Measurements from ENCODE around the gene SPEM3.

- TF ChIP-seq CTCF (IDR thresholded peaks at IDR 0.05 in 8 of 11, conservative IDR thresholded peaks at IDR 0.05 in 3 of 11) (peak in 1 of 11 experiments; percentile 7), POLR2A (IDR thresholded peaks at IDR 0.05) (no peak), POLR2AphosphoS5 (IDR thresholded peaks at IDR 0.05) (no peak)
These were observed 25.0 kb upstream of the SPEM3 start for GRCh38 chr17:7403727-7403976.

Measured in spleen (tissue), 7 donors.